Right atrium auricular region (tissue), 2 donors: ENCODE measurements around the gene FUT7. TPM values are rescaled to one million over a fixed set of nuclear protein-coding genes. Genes with fewer than 3 reads are reported as not detected.

Experiments
- DNase-seq: peaks from one replicate; pipeline ENCODE4 v3.0.0-alpha.2; 2019; ENCODE audit warnings: low spot score
- H3K27ac ChIP-seq, 2 donors: fragments of 200-600 bp; sonication (generic); 1 replicate in 1 of 2; 2 replicates in 1 of 2; pipeline ENCODE4 v1.5.1; 2016 to 2019
- H3K27me3 ChIP-seq, 2 donors: fragments of 200-600 bp; sonication (generic); one replicate each; pipeline versions ENCODE4 v1.5.1 to v1.6.0; 2017 to 2019
- H3K36me3 ChIP-seq: fragments of 200-600 bp; sonication (generic); one replicate; pipeline ENCODE4 v1.5.1; 2016
- H3K4me1 ChIP-seq, 2 donors: fragments of 200-600 bp; sonication (generic); one replicate each; pipeline versions ENCODE4 v1.5.1 to v1.6.0; 2017 to 2019
- H3K4me3 ChIP-seq, 2 donors: fragments of 200-600 bp; sonication (generic); 1 replicate in 1 of 2; 2 replicates in 1 of 2; pipeline ENCODE4 v1.5.1; 2017 to 2019; ENCODE audit warnings: mild to moderate bottlenecking in 1 of 2, moderate library complexity in 1 of 2
- H3K9me3 ChIP-seq, 2 donors: fragments of 200-600 bp; sonication (generic); one replicate each; pipeline ENCODE4 v1.5.1; 2019
- CTCF ChIP-seq, 2 donors: fragments of 200-600 bp; sonication (generic); IDR thresholded peaks; one replicate each; pipeline ENCODE4 v1.5.1; 2019; ENCODE audit warnings: antibody characterized with exemption in 2 of 2
- total RNA-seq, 2 donors: library from RNA; depleted of rRNA; stranded (reverse); fragments of >200 nt; gene quantifications; one replicate each; pipeline ENCODE4 v1.1.0, GENCODE V29; 2016

Gene FUT7
- total RNA-seq, 2 donors from 2014 or later = 0.28 TPM; not detected in 1

- H3K27ac ChIP-seq = peak within 1 kb of the TSS; percentile 77 to 81
- H3K4me3 ChIP-seq = no peak within 1 kb of the TSS
- no peaks in the 10 kb centered on the region for H3K27me3 ChIP-seq
- no peak for TF ChIP-seq CTCF (IDR thresholded peaks at IDR 0.05)
- H3K9me3 ChIP-seq = no peaks in the 10 kb centered on the region
- no peaks in the 10 kb centered on the region for H3K36me3 ChIP-seq
- H3K4me1 ChIP-seq = peaks cover 0 to 80% of the 10 kb centered on the region in 2 donors
- no peak for DNase-seq
These were observed 49.4 kb downstream of the FUT7 start, which contains the start of gene LCNL1 for GRCh38 chr9:136982232-136983051. Gene LCNL1 (plus strand): TSS chr9:136982993. CDS start chr9:136983587, 594 bp downstream.

GRCh38 chr9:136981588-136982231 lies 50.2 kb downstream of the FUT7 start:
- DNase-seq = no peak
- Histone ChIP-seq H3K27ac (peak overlapping the region; percentile 77 to 81), H3K36me3 (no peaks in the 10 kb centered on the region), H3K9me3 (no peaks in the 10 kb centered on the region), H3K4me1 (peaks cover 0 to 87% of the 10 kb centered on the region in 2 donors), H3K27me3 (no peaks in the 10 kb centered on the region), H3K4me3 (no peak overlapping the region)
- TF ChIP-seq CTCF (IDR thresholded peaks at IDR 0.05) = peak in 1 of 2 donors; percentile 11

- Histone ChIP-seq H3K4me1 (peaks cover 0 to 93% of the 10 kb centered on the region in 2 donors), H3K27me3 (no peaks in the 10 kb centered on the region), H3K27ac (peak overlapping the region; percentile 77 to 81), H3K4me3 (no peak overlapping the region), H3K36me3 (no peaks in the 10 kb centered on the region), H3K9me3 (no peaks in the 10 kb centered on the region)
- no peak for TF ChIP-seq CTCF (IDR thresholded peaks at IDR 0.05)
- no peak for DNase-seq
These were observed 51.0 kb downstream of the FUT7 start for GRCh38 chr9:136980669-136981478.

Other genes starting within 250 kb of the FUT7 start
- gene TMEM141, start 240.7 kb downstream of the FUT7 start, total RNA-seq = 100 to 1,000 TPM; 123 to 148 TPM
- gene CCDC183, start 235.8 kb downstream of the FUT7 start, total RNA-seq = 1 to 10 TPM; 2.3 to 2.5 TPM
- gene RABL6, start 224.1 kb downstream of the FUT7 start, total RNA-seq = 10 to 100 TPM; 48.4 to 61.7 TPM
- gene AJM1, start 189.6 kb downstream of the FUT7 start, total RNA-seq = 1 to 10 TPM; 2.7 to 3.0 TPM
- gene PHPT1, start 182.7 kb downstream of the FUT7 start, total RNA-seq = 100 to 1,000 TPM; 140 to 154 TPM
- 1 to 10 TPM; 1.7 to 2.0 TPM for gene MAMDC4, start 179.7 kb downstream of the FUT7 start, total RNA-seq
- gene EDF1, start 165.8 kb downstream of the FUT7 start, total RNA-seq = 100 to 1,000 TPM; 329 to 428 TPM
- 1 to 10 TPM; 1.9 to 4.1 TPM for gene TRAF2, start 145.6 kb downstream of the FUT7 start, total RNA-seq
- 100 to 1,000 TPM; 203 to 233 TPM for gene FBXW5, start 87.3 kb downstream of the FUT7 start, total RNA-seq
- not detected for gene C8G, start 86.8 kb downstream of the FUT7 start, total RNA-seq
- gene LCN12, start 79.8 kb downstream of the FUT7 start, total RNA-seq = 10 to 100 TPM; 10.8 to 11.3 TPM
- gene PTGDS, start 54.6 kb downstream of the FUT7 start, total RNA-seq = 1,000 to 10,000 TPM; 1,799 to 2,426 TPM
- gene LCNL1, start 49.1 kb downstream of the FUT7 start, total RNA-seq = 1 to 10 TPM in 1 of 2 donors, under 1 TPM in 1; 0.24 to 1.1 TPM
- 10 to 100 TPM; 27.4 to 37.5 TPM for gene PAXX, start 39.7 kb downstream of the FUT7 start, total RNA-seq
- gene CLIC3, start 35.5 kb downstream of the FUT7 start, total RNA-seq = 10 to 100 TPM in 1 of 2 donors, 1 to 10 TPM in 1; 6.5 to 11.8 TPM
- 10 to 100 TPM; 28.3 to 28.5 TPM for gene ABCA2, start 3.9 kb downstream of the FUT7 start, total RNA-seq
- 10 to 100 TPM; 49.7 to 57.8 TPM for gene NPDC1, start 14.1 kb upstream of the FUT7 start, total RNA-seq
- under 1 TPM; 0.41 to 0.67 TPM for gene ENTPD2, start 22.0 kb upstream of the FUT7 start, total RNA-seq
- under 1 TPM; 0.12 to 0.63 TPM for gene SAPCD2, start 38.5 kb upstream of the FUT7 start, total RNA-seq
- 1 to 10 TPM; 4.3 to 6.3 TPM for gene UAP1L1, start 45.4 kb upstream of the FUT7 start, total RNA-seq
- 10 to 100 TPM; 20.9 to 26.8 TPM for gene MAN1B1, start 54.9 kb upstream of the FUT7 start, total RNA-seq
- 100 to 1,000 TPM; 165 to 188 TPM for gene DPP7, start 82.6 kb upstream of the FUT7 start, total RNA-seq
- gene GRIN1, start 107.1 kb upstream of the FUT7 start, total RNA-seq = not detected
- not detected for gene LRRC26, start 138.0 kb upstream of the FUT7 start, total RNA-seq
- gene TMEM210, start 140.0 kb upstream of the FUT7 start, total RNA-seq = not detected
- gene ANAPC2, start 156.5 kb upstream of the FUT7 start, total RNA-seq = 10 to 100 TPM; 10.8 to 12.1 TPM
- 10 to 100 TPM; 67.1 to 72.0 TPM for gene SSNA1, start 156.6 kb upstream of the FUT7 start, total RNA-seq
- gene TPRN, start 168.7 kb upstream of the FUT7 start, total RNA-seq = 1 to 10 TPM; 6.4 to 6.8 TPM
- 10 to 100 TPM; 31.4 to 33.9 TPM for gene TMEM203, start 173.6 kb upstream of the FUT7 start, total RNA-seq
- 1 to 10 TPM; 6.6 TPM for gene NDOR1, start 173.6 kb upstream of the FUT7 start, total RNA-seq
- gene RNF208, start 190.2 kb upstream of the FUT7 start, total RNA-seq = 1 to 10 TPM; 5.9 to 7.9 TPM
- under 1 TPM; 0.35 to 0.85 TPM for gene CYSRT1, start 193.1 kb upstream of the FUT7 start, total RNA-seq
- not detected for gene RNF224, start 195.4 kb upstream of the FUT7 start, total RNA-seq
- not detected for gene SLC34A3, start 198.8 kb upstream of the FUT7 start, total RNA-seq
- 100 to 1,000 TPM; 310 to 394 TPM for gene TUBB4B, start 209.2 kb upstream of the FUT7 start, total RNA-seq
- not detected for gene STPG3, start 219.2 kb upstream of the FUT7 start, total RNA-seq
- 10 to 100 TPM; 30.0 to 38.0 TPM for gene NELFB, start 223.2 kb upstream of the FUT7 start, total RNA-seq
- gene TOR4A, start 245.6 kb upstream of the FUT7 start, total RNA-seq = 10 to 100 TPM in 1 of 2 donors, 1 to 10 TPM in 1; 9.4 to 16.8 TPM